COLO829 (cell line): ENCODE results near the gene ARHGAP9.

Experiments
- DNase-seq: peaks from one replicate; pipeline ENCODE4 v3.0.0; 2012; ENCODE audit warnings: low spot score

Gene ARHGAP9

DNA sequence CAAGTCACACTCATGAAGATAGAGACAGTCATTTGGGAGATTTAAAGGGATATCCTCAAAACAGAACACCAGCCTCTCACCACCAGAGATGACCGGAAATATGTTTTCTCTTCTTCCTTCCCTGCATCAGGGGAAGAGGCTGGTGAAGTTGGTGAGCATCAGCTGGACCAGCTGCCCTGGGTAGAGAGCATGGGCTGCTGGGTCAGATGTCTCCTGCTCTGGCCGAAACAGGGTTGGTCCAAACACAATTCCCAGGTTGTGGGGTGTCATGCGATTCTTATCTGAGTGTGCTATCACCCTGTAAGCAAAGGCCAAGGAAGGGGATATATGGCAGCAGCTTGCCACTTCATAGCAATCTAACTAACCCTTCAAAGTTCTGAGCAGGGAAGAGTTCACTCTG lies 7.3 kb downstream of the ARHGAP9 start:
- no peak for DNase-seq

DNA sequence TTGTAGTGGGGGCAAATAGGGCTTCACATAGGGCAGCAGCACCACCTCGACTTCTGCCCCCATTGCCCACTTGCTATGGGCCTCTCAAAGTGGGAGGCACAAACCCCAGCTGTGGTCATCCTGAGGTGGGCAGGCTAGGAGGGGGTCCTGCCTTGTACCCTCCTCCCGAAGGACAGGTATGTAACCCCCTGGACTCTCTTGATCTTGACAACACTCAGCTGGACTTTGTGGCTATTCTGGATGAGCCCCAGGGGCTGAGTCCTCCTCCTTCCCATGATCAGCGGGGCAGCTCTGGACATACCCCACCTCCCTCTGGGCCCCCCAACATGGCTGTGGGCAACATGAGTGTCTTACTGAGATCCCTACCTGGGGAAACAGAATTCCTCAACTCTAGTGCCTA lies 8.0 kb downstream of the ARHGAP9 start:
- no peak for DNase-seq

DNA sequence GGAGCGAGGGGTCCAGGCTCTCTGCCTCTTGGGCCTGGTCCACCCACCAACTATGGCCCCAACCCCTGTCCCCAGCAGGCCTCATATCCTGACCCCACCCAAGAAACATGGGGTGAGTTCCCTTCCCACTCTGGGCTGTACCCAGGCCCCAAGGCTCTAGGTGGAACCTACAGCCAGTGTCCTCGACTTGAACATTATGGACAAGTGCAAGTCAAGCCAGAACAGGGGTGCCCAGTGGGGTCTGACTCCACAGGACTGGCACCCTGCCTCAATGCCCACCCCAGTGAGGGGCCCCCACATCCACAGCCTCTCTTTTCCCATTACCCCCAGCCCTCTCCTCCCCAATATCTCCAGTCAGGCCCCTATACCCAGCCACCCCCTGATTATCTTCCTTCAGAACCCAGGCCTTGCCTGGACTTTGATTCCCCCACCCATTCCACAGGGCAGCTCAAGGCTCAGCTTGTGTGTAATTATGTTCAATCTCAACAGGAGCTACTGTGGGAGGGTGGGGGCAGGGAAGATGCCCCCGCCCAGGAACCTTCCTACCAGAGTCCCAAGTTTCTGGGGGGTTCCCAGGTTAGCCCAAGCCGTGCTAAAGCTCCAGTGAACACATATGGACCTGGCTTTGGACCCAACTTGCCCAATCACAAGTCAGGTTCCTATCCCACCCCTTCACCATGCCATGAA lies 8.6 kb downstream of the ARHGAP9 start:
- no peak for DNase-seq

DNA sequence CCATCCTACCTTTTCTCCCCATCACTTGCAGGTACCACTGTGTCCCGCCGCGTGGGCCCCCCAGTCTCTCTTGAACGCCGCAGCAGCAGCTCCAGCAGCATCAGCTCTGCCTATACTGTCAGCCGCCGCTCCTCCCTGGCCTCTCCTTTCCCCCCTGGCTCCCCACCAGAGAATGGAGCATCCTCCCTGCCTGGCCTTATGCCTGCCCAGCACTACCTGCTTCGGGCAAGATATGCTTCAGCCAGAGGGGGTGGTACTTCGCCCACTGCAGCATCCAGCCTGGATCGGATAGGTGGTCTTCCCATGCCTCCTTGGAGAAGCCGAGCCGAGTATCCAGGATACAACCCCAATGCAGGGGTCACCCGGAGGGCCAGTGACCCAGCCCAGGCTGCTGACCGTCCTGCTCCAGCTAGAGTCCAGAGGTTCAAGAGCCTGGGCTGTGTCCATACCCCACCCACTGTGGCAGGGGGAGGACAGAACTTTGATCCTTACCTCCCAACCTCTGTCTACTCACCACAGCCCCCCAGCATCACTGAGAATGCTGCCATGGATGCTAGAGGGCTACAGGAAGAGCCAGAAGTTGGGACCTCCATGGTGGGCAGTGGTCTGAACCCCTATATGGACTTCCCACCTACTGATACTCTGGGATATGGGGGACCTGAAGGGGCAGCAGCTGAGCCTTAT lies 9.2 kb downstream of the ARHGAP9 start:
- no peak for DNase-seq

DNA sequence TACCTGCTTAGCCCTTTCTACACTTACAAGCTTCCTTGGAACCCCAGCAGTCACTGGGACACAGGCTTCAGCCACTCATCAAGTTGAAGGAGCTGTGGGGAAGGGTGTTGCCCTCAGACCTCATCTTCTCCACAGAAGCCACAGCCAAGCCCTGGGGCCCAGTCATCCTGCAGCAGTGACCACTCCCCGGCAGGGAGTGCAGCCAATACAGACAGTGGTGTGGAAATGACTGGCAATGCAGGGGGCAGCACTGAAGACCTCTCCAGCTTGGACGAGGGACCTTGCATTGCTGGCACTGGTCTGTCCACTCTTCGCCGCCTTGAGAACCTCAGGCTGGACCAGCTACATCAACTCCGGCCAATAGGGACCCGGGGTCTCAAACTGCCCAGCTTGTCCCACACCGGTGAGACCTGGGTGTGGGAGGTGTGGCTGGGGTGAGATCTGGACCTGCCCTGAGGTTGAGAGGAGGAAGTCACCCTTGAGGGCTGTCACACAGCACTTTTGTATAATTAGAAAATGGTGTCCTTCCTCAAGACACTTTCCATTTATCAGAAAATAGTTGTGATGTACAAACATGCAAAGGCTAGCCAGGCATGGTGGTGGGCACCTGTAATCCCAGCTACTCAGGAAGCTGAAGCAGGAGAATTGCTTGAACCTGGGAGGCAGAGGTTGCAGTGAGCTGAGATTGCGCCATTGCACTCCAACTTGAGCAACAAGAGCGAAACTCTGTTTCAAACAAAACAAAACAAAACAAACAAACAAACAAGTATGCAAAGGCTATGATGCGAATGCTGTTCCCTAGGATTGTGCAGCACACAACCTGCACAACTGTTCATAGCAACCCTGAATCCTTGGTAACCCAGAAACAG lies 10.1 kb downstream of the ARHGAP9 start:
- DNase-seq, result no peak

DNA sequence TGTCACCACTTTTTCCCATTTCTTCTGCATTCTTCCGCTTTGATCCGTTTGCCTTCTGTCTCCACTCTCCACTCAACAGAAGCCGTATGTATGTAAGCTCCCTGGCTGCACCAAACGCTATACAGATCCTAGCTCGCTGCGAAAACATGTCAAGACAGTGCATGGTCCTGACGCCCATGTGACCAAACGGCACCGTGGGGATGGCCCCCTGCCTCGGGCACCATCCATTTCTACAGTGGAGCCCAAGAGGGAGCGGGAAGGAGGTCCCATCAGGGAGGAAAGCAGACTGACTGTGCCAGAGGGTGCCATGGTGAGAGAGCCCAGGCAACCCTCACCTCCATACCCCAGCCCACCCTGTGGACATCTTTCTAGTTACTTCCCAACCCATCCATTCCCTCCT lies 11.8 kb downstream of the ARHGAP9 start:
- DNase-seq, result no peak

DNA sequence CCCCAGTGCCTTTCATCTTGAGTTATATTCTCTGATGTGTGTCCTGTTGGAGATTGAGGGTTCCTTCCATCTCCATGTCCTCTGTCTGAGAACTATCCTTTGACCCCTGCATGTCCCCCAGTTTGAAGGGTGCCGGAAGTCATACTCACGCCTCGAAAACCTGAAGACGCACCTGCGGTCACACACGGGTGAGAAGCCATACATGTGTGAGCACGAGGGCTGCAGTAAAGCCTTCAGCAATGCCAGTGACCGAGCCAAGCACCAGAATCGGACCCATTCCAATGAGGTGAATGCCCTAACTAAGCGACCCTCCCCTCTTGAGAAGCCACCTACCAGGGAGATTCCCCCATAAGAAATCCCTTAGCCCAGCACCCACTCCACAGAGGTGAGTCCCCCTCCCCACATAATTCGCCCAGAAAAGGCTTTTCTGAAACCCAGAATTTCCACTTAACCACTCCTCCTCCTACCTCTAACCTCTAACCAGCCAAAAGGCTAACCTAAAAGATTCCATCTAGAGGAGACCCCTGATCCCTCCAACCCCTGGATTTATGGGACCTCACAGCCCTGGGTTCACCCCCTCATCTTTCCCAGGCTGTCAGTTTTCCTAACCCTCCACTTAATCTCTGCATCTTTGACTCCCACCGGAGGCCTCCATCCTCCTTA lies 12.3 kb downstream of the ARHGAP9 start:
- DNase-seq, result no peak

DNA sequence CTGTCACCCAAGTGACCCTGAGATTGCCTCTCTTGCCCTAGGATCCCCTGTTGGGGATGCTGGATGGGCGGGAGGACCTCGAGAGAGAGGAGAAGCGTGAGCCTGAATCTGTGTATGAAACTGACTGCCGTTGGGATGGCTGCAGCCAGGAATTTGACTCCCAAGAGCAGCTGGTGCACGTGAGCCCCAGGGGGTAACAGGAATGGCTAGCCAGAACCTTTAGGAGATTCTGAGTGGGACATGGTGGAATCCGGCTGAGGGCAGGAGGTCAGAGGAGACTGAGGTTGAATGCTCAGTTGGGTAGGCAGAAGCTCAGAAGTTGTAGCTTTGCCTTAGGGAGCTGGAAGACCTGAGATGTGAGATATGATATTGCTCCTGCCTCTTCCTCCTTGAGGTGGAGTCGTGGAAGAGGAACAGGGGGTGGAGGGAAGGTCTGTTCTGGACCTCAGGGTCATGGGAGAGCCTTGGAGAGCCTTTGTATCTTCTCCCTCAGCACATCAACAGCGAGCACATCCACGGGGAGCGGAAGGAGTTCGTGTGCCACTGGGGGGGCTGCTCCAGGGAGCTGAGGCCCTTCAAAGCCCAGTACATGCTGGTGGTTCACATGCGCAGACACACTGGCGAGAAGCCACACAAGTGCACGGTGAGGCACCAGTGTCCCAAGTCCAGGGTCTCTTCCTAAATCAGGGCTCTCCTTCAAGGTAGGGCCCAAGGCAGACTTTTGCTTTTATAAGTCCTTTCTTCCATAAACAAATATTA lies 13.7 kb downstream of the ARHGAP9 start:
- no peak for DNase-seq

DNA sequence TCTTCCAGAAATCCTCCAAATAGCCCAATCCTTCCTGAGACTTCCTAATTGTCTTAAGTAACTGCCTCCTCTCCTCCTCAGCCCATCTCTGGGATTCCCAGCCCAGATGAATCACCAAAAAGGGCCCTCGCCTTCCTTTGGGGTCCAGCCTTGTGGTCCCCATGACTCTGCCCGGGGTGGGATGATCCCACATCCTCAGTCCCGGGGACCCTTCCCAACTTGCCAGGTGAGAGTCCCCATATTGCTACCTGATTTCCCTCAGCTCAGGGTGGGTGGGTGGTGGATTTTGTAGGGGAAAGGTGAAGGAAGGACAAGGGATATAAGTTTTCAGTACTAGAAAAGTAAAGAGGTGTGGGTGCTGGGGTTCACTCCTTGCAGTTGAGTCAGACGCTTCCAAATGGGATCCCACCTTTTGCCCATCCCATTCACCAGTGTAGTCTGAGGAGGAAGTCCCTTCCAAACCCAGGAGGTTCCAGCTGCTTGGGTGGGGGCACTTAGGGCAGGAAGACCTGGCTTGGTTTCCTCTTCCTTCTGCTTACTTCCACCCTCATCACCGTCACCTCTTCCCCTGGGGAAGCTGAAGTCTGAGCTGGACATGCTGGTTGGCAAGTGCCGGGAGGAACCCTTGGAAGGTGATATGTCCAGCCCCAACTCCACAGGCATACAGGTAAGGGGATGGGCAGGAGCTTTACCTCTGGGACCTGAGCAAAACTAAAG lies 14.5 kb downstream of the ARHGAP9 start:
- no peak for DNase-seq

DNA sequence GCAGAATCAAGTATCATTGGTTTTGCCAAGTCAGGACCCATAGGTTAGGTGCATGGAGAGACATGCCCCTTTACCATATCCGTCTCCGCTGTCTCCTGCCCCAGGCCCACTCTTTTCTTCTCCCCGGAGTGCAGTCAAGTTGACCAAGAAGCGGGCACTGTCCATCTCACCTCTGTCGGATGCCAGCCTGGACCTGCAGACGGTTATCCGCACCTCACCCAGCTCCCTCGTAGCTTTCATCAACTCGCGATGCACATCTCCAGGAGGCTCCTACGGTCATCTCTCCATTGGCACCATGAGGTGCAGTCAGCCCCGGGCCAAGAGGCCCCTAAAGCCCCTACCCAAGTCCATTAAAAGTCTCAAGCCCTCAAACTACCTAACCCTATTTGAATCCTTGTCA lies 15.1 kb downstream of the ARHGAP9 start:
- no peak for DNase-seq

DNA sequence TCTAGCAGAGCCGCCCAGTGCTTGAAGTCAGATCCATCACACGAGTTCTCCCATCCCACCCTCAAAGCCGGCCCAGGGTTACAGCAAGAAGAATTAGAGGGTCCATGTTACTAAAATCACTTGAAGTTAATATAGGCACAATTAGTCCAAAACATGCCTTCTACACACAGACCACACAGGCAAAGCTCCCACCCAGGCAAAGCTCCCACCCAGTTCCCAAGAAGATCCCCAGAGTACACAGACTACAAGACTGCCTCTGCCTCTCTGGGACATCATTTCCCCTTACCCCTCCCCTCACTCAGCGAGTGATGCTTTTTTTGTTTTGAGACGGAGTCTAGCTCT lies 16.8 kb downstream of the ARHGAP9 start:
- DNase-seq, result no peak

DNA sequence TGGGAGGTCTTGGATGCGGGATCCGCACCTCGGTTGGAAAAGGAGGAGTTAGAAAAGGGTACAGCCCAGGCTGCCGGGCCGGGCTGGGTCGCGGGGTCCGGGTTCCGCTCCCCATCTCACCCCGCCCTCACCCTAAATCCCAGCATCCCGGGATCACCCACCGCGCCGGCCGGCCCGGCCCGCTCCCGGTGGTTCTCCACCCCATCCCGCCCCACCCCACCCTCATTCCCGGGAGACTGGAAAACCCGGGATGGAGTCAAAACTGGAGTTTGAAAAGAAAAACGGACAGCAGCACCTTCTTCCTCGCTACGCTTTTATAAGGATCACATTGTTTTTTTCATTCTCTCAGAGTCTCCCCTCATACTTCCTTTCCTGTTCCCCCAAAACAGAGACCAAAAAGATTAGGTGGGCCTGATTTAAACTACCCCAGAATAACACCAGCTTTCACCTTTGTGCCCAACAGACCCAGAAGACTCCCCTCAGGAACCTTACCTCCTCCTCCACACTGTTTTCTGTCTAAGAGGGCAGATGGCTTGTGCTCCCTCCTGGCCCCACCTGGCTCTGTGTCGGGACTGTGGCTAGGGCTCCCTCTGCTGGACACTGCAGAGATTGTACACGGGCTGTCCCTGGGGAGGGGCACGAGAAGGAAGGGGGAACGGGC lies 17.3 kb downstream of the ARHGAP9 start:
- peak; percentile 89 for DNase-seq

DNA sequence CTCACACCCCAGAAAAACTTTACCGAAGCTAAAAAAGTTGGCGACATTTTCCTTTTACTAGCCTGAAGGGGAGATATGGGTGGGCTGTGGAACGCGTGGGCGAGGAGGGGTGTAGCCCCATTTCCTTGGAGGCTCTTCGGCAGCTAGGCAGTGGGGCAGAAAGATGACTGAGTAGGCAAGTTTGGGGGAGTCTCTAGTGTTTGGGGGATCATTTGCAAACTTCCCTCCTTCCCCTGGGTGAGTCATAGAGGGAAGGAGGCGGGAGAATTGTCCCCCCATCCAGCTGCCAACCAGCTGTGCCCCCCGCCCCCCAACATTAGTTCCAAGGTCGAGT lies 17.8 kb downstream of the ARHGAP9 start:
- DNase-seq, result no peak

DNA sequence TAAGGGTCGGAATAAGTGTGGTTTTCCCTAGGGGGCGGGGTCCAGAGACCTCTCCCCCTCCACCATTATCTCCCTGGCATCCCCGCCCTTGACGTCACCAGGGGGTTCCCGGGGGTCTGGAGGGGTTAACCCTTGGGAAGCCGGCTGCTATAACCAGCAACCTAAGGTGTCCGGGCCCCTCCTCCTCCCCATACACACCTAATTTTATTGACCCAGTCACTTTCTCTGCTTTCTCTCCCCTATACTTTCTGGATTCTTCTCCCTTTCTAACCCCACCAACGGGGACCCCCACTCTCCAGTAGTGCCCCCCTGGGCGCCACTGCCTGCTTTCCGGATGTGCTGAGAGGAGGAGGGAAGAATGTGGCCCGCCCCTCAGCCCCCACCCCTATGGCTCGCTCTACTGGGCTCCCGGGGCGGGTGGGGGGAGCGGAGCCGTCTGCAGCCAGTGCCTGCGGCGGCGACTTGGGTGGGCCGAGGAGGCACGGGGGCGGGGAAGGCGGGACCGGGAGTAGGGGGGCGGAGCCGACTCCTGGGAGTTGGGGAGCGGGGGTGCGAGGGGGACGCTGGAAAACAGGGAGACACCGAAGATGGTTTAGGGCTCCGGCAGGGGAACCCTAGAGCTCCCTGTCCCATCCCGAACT lies 18.3 kb downstream of the ARHGAP9 start:
- no peak for DNase-seq

DNA sequence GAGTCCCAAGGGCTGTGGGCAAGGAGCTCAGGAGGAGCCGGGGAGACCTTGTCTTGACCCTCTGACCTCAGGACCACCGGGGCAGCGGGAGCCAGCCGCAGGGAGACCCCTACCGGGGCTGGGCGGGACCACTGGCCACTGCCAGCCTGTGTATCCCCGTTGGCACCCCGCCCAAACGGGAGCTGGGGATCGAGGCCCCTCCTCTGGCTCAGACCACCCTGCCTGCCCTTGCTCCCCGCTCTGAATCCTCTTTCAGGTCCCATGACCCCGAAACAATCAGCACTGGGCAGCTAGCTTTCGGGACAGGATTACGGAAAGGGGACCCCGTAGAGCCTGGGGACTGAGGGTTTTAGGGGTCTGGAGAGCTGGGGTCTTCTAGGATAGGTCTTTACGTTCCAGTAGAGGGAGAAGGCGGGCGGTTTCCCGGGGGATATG lies 18.8 kb downstream of the ARHGAP9 start:
- no peak for DNase-seq

DNA sequence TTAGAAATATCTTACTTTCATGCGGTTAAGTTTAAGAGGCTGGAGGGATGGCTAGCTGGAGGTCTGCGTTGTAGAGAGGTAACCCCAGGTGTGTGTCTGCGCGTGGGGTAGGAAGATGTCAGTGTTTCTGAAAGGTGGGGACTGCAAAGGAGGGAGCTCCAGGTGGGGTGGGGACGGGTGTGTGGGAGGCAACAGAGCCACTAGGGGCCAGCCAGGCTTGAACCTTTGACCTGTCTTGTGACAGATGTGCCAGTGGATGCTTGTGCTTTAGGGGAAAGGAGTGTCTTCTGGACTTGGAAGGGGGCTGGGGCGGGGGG lies 19.2 kb downstream of the ARHGAP9 start:
- no peak for DNase-seq

DNA sequence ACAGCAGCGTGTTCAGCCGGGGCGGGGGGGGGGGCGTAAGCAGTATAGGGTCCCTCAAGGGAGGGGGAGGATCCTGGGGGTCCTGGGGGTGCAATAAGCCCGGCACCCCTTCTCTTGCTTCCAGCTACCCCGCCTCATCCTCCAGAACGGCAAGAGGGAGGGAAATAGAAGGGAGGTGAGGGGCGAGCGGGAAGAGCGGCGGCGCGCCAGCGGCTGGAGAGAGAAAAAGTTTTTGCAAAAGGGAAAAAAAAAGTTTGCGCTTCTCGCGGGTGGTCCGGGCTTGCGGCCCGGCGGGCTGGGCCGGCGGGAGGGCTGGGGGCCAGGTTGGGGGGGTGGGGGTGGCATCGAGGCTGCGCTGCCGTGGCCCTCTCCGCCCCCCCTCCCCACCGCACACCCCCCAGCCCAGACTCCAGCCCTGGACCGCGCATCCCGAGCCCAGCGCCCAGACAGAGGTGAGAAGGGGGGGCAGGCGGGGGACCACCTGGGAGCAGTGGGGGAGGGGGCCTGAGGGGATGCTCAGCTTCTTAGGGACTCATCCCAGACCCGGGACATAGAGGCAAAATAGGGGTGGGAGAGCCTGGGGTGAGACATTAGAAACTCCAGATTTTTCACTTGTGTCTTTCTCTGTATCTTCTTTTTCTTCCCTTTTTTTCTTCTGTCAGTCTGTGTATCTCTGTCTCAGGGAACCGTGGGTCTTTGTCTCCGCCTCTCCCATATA lies 19.8 kb downstream of the ARHGAP9 start, which contains the start of gene GLI1:
GLI1 (plus strand) TSS at position 36 of the 718 bp plus-strand sequence. CDS start 3,907 bp downstream, outside the sequence.
- no peak for DNase-seq

DNA sequence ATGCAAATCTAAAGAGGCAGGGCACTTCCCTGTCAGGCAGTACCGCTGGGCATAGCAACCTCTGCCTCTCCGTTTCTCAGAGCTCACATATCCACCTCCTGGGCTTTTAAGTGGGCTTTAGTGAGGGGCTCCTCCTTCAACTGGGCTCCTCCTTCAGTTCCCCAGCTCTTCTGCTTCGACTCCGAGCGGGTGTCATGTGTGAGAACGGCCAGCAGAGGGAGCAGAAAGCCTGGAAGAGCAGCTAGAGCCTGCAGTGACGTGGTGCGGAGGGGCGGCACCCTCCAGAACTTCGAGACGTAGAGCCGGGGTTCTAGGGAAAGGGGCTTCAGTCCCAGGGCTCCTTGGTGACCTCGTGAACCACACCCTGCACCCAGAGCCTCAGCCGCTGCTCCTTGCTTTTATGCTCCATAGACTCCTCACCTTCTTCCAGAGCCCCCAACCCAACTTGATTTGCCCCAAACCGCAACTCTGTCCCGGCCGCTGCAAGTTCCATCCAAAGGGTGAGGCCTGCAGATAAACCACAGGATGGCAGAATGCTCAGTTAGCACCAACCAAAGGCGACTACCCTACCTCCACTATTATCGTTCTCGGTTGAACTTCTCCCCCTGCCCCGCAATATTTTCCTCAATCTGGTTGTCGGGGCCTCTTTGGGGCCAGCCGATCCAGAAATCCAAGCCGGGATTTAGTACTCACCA lies 20.5 kb downstream of the ARHGAP9 start:
- peak; percentile 85 for DNase-seq

DNA sequence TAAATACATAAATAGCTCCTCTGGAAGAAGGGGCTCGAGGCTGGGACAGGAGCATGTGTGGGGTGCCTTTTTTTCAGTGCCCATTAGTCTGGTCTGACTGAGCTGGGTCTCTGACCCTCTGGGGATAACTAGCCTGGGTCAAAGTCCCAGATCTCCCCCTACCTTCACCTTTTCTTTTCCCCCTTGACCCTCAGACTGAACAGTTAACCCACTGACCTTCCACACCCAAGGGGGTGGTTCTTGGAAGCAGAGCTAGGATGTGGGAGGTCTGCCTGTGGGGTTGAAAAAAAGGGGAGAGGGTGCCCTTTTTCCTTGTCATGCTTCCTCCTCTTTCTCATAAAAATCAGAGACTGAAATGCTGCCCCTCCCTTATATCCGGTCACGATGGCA lies 21.0 kb downstream of the ARHGAP9 start:
- DNase-seq, result no peak
